ENCODE results near the gene CPNE4.

- TF ChIP-seq IRF2 (CRISPR knock-in tag; IDR thresholded peaks at IDR 0.05) (no peak), GABPA (tag; conservative IDR thresholded peaks at IDR 0.05; ENCODE audit: low read depth) (no peak), BRF1 (IDR thresholded peaks at IDR 0.05; ENCODE audit: borderline replicate concordance, extremely low read depth, insufficient read length) (no peak), RFX5 (IDR thresholded peaks at IDR 0.05; ENCODE audit: low read depth, low read length) (no peak), REST (IDR thresholded peaks at IDR 0.05; ENCODE audit: borderline replicate concordance) (no peak), REST (CRISPR knock-in tag; IDR thresholded peaks at IDR 0.05; ENCODE audit: low read depth) (no peak), POLR2A (conservative IDR thresholded peaks at IDR 0.05) (no peak), BMI1 (IDR thresholded peaks at IDR 0.05; ENCODE audit: low read length) (no peak)
Observed at GRCh38 chr3:132007617-132008016, 27.2 kb downstream of the CPNE4 start.

All from K562 (cell line).